SW 1271 (cell line): ENCODE data around the gene FSIP1.

ENCODE experiments used
- DNase-seq, 2 experiments: peaks; one replicate each; lab custom pipeline; 2025; lab: John Stamatoyannopoulos, UW

Gene FSIP1

DNA sequence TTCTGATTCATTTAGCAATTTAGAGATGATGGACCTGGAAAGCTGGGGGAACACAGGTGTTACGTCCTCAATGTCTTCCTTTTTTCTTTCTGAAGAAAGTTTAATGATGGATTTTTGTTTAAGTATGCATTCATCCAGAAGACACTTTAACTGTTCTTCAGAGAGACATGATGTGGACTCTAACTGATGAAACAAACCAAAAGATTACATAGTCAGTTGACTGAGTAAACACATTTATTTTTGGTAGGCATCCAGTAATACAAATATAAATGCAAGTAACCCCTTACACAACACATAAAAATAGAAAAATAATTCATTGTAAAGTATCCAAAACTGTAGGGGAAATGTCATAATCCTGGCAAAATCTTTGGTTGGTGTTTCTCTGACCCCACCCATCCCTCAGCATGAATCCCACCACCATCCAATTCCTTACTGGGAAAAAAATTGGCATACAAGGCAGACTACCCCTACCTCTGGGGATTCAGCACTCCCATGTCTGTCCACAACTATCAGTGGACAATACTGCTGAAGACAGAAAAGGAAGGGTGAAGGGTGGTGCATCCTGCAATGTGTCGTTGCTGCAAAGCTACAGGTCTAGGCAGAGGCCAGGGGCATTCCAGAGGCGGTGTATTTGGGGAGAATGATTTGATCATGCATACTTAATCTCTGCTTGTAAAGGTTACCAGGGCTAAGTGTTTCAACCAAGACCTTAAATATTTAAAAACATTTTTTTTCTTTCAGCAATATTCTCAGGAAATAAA lies 164.4 kb downstream of the FSIP1 start:
- no peak for DNase-seq

DNA sequence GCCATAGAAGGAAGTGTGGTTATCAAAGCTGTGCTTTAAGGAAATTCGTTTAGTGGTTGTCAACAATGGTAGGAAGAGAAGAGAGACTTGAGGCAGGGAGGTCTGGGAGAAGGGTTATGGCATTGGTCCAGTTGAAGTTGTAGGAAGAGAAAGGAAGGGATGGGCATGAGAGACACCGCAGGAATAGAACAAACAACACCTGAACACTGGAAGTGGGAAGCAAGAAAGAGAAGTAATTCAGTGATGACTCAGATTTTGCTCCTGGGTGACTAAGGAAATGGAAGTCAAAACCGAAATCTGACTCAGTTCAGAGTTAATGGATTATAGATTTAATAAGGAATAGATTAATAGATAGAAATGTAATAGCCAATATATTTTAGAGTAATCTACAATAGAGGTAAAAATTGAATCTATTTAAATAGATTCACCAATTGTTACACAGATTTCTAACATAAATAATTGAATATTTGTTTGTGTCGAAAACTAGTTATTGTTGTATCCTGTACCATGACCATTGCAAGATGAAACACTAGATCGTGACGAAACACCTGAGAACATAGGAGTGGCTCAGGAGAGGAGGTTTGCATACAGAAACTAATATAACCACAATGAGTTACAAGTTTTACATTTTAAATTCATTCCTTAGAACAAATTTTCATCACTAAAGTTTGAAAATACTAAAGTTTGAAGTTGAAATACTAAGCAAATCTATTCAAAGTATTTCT lies 165.7 kb downstream of the FSIP1 start:
- no peak for DNase-seq

DNA sequence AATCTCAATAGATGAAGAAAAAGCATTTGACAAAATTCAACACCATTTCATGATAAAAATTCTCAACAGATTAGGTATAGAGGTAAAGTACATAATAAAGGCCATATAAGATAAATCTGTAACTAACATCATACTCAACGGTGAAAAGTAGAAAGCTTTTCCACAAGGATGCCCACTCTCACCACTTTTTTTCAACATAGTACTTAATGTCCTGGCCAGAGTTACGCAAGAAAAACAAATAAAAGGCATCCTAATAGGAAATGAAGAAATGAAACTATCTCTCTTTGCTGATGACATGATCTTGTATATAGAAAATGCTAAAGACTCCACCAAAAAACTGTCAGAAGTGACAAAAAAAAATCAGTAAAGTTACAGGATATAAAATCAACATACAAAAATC lies 168.8 kb downstream of the FSIP1 start:
- no peak for DNase-seq

DNA sequence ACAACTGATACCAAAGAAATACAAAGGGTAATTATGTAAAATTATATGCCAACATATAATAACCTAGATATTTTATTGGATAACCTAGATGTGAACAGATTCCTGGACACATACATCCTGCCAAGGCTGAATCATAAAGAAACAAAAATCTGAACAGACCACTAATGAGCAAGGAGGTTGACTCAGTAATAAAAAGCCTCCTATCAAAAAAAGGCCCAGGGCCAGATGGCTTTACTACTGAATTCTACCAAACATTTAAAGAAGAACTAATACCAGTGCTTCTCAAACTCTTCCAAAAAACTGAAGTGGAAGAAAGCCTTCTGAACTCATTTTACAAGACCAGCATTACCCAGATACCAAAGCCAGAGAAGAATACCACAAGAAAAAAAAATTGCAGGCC lies 169.4 kb downstream of the FSIP1 start:
- DNase-seq = no peak

DNA sequence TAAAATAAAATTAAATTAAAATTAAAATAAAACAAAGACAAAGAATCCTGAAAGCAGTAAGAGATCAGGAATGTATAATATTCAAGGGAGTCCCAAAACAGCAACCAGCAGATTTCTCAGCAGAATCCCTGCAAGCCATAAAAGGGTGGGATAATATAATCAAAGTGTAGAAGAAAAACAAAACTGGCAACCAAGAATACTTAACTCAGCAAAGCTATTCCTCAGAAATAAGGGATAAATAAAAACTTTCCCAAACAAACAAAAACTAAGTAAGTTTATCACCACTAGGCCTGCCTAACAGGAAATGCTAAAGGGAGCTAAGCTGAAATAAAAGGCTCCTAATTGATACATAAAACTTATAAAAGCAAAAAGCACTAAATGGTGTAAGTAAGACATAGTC lies 172.0 kb downstream of the FSIP1 start:
- DNase-seq = no peak

DNA sequence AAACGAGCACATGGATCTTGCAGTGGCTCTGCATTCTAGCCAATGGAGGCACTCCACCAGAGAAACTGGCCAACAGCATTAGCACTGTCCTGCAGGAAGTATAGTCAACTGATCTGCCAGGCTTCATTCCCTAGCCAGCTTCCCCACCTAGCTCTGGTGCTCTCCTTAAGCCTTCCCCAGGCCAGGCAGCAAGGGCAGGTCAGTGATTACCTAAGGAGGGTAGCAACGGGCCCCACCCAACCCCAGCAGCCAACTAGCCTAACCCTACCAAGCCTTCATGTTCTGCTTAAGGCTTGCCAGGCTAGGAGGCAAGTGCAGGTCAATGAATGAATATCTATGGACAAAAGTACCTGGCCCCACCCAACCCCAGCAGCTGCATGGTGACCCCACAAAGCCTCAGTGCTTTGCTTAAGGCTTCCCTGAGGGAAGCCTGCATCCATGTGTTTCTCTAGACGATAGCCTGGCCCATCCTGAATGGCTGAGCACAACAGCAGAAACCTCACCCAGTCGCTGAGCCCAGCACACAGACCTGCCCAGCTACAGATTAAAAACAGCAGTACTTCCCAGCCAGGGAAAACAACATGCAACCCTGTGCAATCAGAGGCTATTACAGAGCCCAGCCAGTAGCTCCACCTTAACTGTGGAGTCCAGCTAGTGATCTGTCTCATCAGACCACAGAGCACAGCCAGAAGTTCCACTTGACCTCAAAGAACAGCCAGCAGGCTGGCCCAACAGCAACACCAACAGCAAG lies 173.3 kb downstream of the FSIP1 start:
- no peak for DNase-seq

DNA sequence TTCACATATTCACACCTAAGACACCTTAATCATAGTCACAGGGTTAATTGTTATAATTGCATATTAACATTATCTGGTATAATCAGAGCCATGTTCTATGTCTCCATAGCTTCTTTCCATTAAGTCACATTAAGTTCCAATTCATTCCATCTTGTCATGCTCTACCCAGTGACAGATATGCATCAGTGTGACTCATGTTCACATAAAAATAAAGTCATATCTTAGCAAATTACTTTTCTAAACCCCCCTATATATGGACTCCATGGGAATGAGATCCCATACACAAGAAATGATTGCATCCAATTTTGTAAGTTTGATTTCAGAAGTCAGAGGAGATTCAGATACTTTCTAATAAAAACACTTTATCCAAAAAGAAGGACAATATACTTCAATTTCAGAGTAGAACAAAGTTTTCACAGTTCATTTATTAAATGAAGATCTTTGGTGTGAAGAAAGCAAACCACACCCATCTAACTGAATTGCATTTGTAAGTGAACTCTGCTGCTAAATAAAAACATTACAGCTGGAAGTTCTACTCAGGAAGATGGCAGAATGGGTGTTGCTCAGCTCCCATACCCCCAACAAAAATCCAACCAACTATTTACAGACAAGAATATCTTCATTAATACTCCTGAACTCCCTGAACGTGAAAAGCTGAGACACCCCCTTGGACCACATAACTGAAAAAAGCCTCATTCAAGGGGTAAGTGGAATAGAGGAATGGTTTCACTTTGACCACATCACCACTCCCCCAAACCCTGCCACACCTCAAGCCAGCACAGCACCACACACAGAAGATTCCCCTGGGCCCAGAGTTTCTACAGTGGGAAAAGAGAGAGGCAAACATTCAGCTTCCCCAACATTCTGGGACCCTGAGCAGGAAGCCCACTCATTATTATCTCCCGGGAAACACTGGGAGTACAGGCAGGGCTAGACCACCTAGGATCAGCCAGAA lies 174.2 kb downstream of the FSIP1 start:
- no peak for DNase-seq

DNA sequence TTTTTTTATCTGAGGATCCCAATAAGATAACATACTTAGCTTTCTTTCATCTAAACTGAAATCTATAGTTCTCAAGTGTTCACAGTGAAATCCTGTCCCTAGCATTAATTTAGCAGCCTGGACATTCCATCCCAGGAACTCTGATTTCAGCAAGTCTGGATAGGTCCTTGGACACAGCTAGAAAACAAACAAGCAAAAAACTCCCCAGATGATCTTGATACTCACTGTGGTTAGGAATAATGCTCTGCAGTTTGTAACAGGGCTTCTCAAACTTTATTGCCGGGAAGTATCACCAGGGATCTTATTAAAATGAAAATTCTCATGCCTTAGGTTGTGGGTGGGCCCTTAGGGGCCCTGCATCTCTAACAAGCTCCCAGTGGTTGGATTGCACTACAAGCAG lies 177.5 kb downstream of the FSIP1 start:
- DNase-seq = no peak

DNA sequence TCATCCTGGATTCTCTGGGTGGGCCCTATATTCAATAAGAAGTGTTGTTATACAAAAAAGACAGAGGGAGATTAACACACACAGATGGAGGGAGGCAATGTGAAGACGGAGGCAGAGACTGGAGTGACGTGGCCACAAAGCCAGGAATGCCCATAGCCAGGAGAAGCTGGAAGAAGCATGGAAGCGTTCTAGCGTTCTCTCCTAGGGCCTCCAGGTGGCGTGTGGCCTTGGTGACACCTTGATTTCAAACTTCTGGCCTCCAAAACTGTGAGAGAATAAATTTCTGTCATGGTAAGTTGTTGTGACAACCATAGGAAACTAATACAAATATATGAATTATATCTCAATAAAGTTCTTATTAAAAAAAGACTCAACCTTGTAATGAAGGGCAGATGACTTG lies 180.5 kb downstream of the FSIP1 start:
- no peak for DNase-seq

DNA sequence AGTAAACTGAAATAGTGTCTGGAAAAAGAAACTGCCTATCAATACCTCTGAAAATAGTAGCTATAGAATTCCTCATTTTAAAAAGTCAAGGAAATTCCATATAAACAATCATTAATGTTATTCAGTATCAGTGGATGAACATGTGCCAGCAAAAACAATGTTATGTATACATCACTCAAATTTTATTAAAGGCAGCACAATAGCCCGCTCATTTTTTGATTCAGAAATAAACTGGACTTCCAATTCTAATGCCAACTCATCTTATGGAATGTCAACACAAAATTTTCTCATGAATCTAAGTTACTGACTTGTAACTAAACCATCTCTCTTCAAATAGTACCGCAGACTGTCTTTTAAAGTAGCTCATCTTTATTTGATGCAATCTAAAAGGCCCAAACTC lies 182.8 kb downstream of the FSIP1 start:
- DNase-seq = no peak

DNA sequence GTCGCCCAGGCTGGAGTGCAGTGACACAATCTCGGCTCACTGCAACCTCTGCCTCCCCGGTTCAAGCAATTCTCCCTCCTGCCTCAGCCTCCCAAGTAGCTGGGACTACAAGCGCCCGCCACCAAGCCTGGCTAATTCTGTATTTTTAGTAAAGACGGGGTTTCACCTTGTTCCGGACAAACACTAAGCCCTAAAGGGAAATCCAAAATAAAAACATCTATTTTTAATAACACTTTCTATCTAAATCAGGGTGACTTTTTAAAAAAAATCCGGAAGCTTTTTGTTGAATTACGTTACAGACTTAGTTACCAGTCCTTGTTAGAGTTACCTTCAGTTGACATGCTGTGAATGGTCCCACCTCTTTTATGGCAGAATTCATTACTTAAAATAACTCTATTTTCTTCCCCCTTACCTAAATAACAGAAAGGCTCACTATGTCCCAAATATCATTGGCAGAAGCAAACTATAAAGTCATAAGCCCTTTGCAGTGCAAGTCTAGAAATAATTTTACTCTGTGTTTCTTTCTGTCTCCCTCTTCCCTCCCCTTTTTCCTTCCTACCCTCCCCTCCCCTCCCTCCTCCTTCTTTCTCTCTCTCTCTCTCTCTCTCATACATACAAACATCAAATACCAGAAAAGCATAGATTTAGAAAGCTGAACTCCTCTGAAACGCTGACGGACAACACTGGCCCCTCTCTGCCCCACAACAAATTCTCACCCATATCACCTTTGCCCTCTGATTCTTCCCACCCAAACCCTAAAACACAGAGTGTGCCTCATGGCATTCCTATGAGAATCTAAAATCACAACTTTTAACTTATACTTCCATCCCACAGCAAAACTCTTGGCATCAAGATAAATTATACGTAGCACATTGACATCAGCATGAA lies 183.4 kb downstream of the FSIP1 start:
- DNase-seq = no peak

DNA sequence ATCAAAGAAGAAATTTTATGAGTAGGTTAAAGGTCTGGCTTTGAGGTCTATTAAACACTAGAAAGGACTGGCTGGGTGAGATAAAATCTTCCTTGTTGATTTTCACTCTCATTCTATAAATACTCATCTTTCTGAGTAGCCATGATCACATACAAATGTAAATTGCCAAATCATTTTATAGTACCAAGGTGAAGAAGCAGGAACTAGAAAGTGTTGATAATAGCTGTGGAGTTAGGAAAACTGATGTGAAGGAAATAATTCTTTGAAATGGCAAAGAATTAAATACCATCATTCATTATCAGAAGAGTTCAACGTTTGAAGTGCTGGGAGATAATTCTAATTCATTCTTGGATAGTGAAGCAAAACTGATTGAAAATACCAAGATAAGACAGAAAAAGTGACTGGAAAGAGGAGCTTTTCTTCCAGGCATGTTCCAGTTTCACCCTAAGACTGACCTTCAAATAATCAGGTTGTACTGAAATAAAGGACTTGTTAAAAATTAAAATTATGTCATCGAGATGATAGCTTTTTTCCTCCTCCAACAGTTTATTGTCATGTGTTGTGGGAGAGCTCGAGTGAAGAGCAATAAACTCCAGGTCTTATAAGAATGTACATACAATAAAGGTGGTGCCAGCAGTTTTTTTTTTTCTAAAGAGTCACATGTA lies 184.3 kb downstream of the FSIP1 start:
- DNase-seq = no peak

DNA sequence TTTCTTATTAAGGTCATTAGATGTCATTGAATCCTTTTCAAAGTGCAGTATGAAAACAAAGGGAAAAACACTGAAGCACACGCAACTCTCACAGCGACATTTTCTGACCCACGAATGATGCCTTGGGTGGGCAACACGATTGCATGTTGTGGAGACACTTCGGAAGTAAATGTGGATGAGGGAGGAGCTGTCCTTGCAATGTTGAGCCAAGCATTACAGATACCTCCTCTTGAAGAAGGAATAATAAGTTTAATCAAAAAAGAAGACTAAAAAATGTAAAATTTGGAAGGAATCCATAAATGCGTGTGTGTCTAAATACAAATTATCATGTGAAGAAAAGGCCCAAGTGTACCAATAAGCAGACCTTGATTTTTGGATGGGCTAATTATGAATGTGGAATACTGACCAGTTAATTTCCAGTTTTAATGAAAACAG lies 184.9 kb downstream of the FSIP1 start:
- no peak for DNase-seq

DNA sequence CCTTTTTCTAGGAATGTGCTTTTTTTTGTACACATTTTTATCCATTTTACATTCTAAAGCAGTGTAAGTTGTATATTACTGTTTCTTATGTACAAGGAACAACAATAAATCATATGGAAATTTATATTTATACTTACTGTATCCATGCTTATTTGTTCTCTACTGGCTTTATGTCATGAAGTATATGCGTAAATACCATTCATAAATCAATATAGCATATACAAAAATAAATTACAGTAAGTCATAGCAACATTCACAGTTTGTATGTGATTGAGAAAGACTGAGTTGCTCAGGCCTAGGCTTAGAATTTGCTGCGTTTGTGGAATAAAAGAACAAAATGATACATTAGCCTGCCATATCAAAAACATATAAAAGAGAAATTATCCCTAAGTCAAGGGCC lies 185.3 kb downstream of the FSIP1 start:
- DNase-seq = no peak

DNA sequence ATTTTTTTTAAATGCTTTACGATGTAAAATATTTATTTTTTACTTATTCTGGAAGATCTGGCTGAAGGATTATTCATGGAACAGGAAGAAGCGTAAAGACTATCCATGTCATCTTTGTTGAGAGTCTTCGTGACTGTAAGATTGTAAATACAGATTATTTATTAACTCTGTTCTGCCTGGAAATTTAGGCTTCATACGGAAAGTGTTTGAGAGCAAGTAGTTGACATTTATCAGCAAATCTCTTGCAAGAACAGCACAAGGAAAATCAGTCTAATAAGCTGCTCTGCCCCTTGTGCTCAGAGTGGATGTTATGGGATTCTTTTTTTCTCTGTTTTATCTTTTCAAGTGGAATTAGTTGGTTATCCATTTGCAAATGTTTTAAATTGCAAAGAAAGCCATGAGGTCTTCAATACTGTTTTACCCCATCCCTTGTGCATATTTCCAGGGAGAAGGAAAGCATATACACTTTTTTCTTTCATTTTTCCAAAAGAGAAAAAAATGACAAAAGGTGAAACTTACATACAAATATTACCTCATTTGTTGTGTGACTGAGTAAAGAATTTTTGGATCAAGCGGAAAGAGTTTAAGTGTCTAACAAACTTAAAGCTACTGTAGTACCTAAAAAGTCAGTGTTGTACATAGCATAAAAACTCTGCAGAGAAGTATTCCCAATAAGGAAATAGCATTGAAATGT lies 186.1 kb downstream of the FSIP1 start:
- no peak for DNase-seq

DNA sequence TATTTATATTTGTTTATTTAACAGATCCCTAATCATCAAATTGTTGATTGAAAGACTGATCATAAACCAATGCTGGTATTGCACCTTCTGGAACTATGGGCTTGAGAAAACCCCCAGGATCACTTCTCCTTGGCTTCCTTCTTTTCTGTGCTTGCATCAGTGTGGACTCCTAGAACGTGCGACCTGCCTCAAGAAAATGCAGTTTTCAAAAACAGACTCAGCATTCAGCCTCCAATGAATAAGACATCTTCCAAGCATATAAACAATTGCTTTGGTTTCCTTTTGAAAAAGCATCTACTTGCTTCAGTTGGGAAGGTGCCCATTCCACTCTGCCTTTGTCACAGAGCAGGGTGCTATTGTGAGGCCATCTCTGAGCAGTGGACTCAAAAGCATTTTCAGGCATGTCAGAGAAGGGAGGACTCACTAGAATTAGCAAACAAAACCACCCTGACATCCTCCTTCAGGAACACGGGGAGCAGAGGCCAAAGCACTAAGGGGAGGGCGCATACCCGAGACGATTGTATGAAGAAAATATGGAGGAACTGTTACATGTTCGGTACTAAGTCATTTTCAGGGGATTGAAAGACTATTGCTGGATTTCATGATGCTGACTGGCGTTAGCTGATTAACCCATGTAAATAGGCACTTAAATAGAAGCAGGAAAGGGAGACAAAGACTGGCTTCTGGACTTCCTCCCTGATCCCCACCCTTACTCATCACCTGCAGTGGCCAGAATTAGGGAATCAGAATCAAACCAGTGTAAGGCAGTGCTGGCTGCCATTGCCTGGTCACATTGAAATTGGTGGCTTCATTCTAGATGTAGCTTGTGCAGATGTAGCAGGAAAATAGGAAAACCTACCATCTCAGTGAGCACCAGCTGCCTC lies 187.1 kb downstream of the FSIP1 start:
- DNase-seq = no peak

DNA sequence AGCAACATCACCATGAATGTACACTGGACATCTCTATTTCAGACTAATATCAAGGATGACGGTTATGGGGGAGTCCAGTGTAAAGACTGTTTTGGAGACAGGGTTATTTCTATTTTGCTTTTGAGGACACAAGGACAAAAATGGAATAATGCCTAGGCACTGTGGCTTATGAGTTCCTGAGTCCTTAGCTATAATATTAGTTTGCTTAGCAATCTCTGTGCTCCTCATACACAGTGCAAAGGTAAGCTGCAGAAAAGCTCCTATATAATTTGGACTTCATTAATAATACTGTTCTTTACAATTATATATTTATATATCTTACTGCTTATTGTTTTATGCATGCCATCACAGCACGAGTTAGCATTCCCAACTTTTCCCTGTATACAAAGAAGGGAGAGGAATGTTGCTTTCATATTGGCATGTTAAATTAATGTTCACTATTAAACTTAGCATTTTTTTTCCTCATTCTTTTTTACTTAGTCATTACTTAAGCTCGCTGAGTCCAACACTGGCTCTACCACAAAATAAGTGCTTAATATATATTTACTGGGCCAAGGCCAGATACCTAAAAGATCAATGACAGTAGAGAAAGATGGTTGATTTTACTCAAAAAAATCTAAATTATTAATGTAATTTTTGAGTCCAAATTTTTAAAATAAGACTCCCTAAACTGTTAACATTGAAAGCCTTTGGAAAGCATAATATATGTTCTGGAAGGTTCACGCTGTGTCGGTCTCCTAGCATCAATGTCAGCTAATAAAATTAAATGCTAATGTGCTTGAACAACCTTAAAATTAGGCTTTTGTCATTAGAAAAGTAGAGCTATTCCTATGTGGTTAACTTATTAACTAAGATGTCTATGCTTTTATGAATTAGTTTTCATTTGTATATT lies 187.9 kb downstream of the FSIP1 start:
- no peak for DNase-seq
